ENCODE data around the gene TSPAN10.

TSPAN10 gene

DNA sequence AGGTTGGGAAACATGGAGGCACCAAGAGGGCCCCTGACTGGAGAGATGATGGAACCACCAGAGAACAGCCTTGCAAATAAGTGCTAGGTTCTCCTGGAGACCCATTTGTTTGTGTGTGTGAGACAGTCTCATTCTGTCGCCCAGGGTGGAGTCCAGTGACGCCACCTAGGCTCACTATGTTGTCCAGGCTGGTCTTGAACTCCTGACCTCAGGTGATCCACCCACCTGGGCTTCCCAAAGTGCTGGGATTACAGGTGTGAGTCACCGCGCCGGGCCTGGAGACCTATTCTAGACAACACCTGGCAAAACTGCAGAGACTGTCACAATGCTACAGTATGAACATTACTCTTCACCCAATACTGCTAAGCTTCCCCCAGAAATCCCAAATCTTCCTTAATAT lies 1.6 kb upstream of the TSPAN10 start:
- DNase-seq (ENCODE audit: low spot score): no peak

DNA sequence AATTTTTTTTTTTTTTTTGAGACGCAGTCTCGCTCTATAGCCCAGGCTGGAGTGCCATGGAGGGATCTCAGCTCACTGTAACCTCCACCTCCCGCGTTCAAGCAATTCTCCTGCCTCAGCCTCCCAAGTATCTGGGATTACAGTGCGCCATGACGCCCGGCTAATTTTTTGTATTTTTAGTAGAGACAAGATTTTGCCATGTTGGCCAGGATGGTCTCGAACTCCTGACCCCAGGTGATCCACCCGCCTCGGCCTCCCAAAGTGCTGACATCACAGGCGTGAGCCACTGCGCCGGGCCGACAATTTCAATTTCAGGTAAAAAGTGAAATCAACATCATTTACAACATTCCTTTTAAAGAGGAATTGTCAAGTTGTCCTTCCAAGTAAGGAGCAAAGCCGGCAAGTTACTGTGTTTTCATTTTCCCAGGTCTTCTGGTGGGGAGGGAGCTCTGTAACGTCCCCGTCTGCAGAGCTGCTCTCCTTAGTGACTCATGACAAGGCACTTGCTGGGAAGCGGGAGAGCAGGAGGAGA lies 957 bp upstream of the TSPAN10 start:
- DNase-seq (ENCODE audit: low spot score): no peak

- DNase-seq (ENCODE audit: low spot score): no peak
Observed at GRCh38 chr17:81638683-81639082, 1.7 kb downstream of the TSPAN10 start.

DNA sequence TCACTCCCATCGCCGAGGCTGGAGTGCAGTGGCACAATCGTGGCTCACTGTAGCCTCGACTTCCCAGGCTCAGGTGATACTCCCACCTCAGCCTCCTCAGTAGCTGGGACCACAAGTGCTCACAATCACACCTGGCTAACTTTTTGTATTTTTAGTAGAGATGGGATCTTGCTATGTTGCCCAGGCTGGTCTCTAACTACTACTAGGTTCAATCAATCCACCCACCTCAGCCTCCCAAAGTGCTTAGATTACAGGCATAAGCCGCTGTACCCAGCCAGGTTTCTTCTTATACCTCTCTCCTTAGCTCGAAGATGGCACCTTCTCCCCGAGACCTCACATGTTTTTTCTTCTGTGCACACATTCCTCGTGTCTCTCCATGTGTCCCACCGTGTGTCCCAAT lies 3.0 kb downstream of the TSPAN10 start:
- DNase-seq (ENCODE audit: low spot score): no peak

- DNase-seq (ENCODE audit: low spot score): no peak
Observed at GRCh38 chr17:81641825-81642489, 5.0 kb downstream of the TSPAN10 start.

DNA sequence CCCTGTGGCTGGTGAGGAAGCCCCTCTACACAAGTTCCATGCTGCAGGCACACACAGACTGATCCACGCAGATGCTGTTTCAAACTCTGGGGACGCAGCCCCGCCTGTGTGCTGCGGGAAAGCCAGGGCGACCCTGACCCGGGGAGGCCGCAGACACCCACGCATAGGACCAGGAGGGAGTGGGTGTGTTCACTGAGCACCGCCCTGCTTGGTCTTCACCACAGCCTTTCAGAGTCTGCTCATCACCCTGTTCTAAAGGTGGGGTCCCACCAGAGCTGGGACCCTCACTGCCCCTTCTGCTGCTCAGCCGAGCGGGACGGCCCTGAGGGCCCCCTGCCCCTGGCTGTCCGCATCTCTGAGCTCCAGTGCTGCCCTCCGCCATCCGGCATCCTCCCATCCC lies 7.5 kb downstream of the TSPAN10 start:
- no peak for DNase-seq (ENCODE audit: low spot score)

DNA sequence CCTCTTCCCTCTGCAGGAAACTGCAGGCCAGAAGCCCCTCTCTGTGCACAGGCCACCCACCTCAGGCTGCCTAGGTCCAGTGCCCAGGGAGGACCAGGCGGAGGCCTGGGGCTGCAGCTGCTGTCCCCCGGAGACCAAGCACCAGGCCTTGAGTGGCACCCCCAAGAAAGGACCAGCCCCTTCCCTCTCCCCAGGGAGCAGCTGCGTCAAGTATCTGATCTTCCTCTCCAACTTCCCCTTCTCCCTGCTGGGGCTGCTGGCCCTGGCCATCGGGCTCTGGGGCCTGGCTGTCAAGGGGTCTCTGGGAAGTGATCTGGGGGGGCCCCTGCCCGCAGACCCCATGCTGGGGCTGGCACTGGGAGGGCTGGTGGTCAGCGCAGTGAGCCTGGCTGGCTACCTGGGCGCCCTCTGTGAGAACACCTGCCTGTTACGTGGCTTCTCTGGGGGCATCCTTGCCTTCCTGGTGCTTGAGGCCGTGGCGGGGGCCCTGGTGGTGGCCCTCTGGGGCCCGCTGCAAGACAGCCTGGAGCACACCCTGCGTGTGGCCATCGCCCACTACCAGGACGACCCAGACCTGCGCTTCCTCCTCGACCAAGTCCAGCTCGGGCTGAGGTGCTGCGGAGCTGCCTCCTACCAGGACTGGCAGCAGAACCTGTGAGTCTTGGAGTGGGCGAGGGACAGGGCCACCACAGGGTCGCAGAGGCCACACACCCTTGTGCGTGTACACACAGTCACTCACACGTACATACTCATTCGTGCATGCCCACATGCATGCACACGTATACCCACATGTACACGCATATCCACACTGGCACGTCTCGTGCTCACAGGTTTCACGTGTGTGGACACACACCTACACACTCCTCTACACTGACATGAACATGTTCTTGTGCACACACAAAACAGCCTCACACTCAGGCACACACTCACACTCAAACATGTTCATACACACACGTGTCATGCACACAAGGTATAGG lies 8.3 kb downstream of the TSPAN10 start:
- DNase-seq (ENCODE audit: low spot score): no peak

GRCh38 chr17:81646869-81647600 lies 10.0 kb downstream of the TSPAN10 start:
- DNase-seq (ENCODE audit: low spot score): peak; percentile 74

- no peak for DNase-seq (ENCODE audit: low spot score)
Observed at GRCh38 chr17:81647640-81648012, 10.6 kb downstream of the TSPAN10 start.

DNA sequence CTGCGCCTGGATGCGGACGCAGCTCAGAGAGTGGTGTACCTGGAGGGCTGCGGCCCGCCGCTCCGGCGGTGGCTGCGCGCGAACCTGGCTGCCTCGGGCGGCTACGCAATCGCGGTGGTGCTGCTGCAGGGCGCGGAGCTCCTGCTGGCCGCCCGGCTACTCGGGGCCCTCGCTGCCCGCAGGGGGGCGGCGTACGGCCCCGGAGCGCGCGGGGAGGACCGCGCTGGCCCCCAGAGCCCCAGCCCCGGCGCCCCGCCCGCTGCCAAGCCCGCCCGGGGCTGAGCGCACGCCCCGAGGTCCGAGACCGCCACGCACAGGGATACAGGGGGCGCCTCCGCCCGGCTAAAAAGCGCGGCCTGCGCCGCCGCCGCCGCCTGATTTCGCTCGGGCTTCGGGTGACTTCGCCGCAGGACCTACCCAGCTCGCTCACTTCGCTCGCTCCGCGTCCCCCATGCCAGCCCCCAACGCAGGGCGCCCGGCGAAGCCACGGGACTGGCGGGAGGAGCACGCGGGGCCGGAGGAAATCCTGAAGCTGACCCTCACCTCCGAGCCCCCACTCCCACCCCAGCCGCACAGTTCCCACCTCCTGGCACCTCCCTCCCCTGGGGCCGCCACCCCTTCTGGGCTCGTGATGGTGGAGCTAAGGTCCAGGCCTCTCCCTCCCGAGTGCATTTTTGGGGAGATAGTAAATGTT lies 11.2 kb downstream of the TSPAN10 start:
- no peak for DNase-seq (ENCODE audit: low spot score)

GRCh38 chr17:81648707-81649085 lies 11.7 kb downstream of the TSPAN10 start:
- DNase-seq (ENCODE audit: low spot score): no peak

- no peak for DNase-seq (ENCODE audit: low spot score)
Observed at GRCh38 chr17:81650951-81651350, 14.0 kb downstream of the TSPAN10 start.

DNA sequence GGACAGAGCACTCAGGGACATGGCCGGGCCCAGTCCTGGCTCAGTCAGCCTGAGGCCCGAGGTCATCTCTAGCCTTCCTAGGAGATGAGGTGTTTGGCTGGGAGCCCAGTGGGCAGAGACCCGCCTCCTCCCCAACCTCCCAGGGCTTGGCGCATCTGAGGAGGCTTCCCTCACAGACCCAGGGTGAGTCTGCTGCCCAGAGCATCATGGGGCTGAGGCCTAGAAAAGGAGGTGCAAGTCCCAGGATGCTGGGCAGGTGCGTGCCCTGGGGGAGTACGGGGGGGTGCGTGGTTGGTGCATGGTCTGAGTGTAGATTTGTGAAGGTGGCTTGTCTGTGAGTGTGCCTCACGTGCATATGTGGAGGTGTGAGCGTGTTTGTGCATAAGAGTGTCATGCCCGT lies 14.7 kb downstream of the TSPAN10 start:
- DNase-seq (ENCODE audit: low spot score): no peak

DNA sequence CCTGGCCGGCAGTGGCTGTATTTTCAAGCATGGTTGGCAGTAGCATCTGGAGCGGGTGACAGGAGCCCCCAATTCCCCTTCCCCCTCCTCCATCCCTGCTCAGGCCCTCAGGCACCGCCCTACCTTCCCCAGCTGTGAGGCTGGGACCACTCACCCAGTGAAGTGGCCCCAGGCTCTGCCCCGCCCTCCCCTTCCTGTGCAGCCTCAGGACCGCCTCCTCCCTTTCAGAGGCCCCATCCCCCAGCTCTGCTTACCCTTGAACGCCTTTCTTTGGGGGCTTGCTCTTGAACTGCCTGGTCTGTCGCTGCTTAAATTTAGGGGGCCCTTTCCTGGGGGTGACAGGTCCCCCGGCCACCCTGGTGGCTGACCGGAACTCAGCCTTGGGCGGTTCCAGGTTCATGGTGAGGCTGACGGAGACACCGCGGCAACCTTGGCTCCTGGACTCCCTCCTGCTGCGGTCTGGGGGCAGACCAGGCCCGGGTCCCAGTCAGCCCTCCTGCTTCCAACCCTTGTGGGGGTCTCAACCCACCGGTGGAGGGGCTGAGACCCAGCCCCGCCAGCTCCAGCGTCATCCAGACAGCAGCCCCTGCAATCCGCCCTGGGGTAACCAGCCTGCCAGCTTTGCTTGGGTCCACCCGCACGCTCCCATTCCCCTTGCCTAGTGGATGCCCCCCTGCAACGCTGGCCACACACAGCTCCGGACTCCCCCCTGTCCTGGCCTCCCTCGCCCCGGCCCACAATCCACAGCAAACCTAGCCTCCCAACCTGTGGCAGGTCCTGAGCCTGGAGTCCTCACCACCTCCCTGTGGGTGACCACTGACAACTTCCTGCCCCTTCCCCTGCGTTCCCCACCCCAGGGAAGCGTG lies 16.1 kb downstream of the TSPAN10 start:
- DNase-seq (ENCODE audit: low spot score): no peak

- DNase-seq (ENCODE audit: low spot score): no peak
Observed at GRCh38 chr17:81655378-81656117, 18.6 kb downstream of the TSPAN10 start.

DNA sequence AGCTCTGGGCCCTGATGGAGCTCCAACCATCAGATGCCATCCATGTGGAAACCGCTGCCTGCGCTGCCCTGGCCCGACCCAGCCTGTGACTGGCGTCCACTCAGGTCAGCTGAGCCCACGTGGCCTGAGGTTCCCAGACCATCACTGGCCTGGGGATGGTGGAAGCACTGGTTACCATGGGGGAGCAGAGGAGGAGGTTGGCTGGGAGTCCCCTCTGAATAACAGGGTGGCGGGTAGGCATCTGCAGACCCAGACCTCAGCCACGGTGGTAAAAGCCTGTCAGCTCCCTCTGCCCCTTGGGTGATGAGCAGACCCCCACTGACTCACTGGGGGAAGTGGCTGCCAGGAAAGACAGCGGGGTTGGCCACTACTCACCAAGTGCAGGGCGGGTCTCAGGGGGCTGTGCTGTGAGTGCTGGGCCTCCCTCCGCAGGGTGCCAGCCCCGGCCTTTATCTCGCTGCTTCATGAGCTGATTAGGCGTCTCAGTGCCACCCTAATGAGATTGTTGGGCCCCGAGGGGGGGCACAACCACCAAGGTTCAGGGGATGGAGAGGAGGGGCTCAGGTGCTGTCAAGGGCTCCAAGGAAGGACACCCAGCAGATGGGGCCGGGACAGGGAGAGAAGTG lies 19.2 kb downstream of the TSPAN10 start, which contains the start of gene PDE6G:
Gene PDE6G, minus strand, starts transcription at position 425 of the 626 bp plus-strand sequence. CDS start 3,237 bp downstream, outside the sequence.
- no peak for DNase-seq (ENCODE audit: low spot score)

DNA sequence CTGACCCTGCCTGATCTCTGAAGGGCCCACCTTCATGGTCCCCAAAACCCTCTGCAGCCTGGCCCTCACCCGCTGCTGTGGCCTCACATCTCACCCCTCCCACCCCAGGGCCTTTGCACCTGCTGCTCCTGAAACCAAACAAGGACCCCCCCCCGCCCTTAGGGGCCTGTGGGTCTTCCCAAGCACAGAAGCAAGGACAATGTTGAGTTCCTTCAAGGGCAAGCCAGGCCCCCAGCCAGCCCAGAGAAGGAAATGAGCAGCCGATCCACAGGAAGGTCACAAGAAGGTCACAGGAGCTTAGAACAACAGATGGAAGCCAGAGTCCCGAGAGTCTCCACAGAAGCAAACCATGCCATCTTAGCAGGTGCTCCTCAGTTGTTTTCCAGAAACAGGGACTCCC lies 19.8 kb downstream of the TSPAN10 start:
- no peak for DNase-seq (ENCODE audit: low spot score)

GRCh38 chr17:81659038-81659437 lies 22.0 kb downstream of the TSPAN10 start:
- DNase-seq (ENCODE audit: low spot score): no peak

- no peak for DNase-seq (ENCODE audit: low spot score)
Observed at GRCh38 chr17:81660441-81660840, 23.4 kb downstream of the TSPAN10 start.

GRCh38 chr17:81662002-81662401 lies 25.0 kb downstream of the TSPAN10 start:
- no peak for DNase-seq (ENCODE audit: low spot score)

Data from hematopoietic multipotent progenitor cell treated with erythropoietin and hydrocortisone succinate and interleukin-3 and kit ligand, for 17 days (in vitro differentiated cells).